HG03354 (cell line): ENCODE measurements around the gene GADD45G.

Experiments
- ATAC-seq: cut with Tn5 transposase; IDR thresholded peaks from one replicate; pipeline ENCODE4 v1.9.1; 2021; ENCODE audit warnings: mild to moderate bottlenecking; ENCODE audit not compliant: unreplicated experiment, poor library complexity, severe bottlenecking

Gene GADD45G

GRCh38 chr9:89642789-89643188, 38.0 kb downstream of the GADD45G start:
- no peak for ATAC-seq

- ATAC-seq, result no peak
These were observed 41.6 kb downstream of the GADD45G start for GRCh38 chr9:89646189-89646939.

GRCh38 chr9:89647366-89648128, 42.7 kb downstream of the GADD45G start:
- ATAC-seq, result no peak

GRCh38 chr9:89648247-89649000, 43.6 kb downstream of the GADD45G start:
- no peak for ATAC-seq

- ATAC-seq, result no peak
These were observed 44.4 kb downstream of the GADD45G start for GRCh38 chr9:89649039-89649691.

- ATAC-seq, result no peak
These were observed 49.3 kb downstream of the GADD45G start for GRCh38 chr9:89654025-89654662.

GRCh38 chr9:89655056-89655989, 50.5 kb downstream of the GADD45G start:
- ATAC-seq, result no peak
